ENCODE measurements around the gene EIF4EBP2. TPM values are rescaled to one million over a fixed set of nuclear protein-coding genes. Genes with fewer than 3 reads are reported as not detected.

Gene EIF4EBP2
- total and polyA plus RNA-seq, 2 donors from 2014 or later = 35.8 to 66.6 TPM

- Histone ChIP-seq H3K4me1 (ENCODE audit: control insufficient read depth in 2 of 3, insufficient read depth in 2 of 3, low read depth in 1 of 3, low read length in 3 of 3) (no peaks in the 10 kb centered on the region), H3K9me3 (ENCODE audit: control insufficient read depth in 2 of 3, insufficient read depth in 1 of 3, low read length in 3 of 3) (no peaks in the 10 kb centered on the region), H3K36me3 (ENCODE audit: control insufficient read depth in 2 of 3, insufficient read depth in 3 of 3, low read length in 3 of 3) (peaks cover 12 to 82% (median 42%) of the 10 kb centered on the region in 3 donors), H3K9ac (ENCODE audit: low read length in 3 of 3) (no peak overlapping the region), H3K27ac (ENCODE audit: low read depth in 2 of 2, low read length in 2 of 2) (no peak overlapping the region), H3K27me3 (ENCODE audit: control insufficient read depth, insufficient read depth, low read length) (no peaks in the 10 kb centered on the region), H3K4me3 (ENCODE audit: low read length in 3 of 3) (no peak overlapping the region)
- intact Hi-C loops (cut with DNase I) = no loop called here
- DNase-seq (no peak), FAIRE-seq (no peak)
- no peak for TF ChIP-seq CTCF (IDR thresholded peaks at IDR 0.05; ENCODE audit: borderline replicate concordance, extremely low read depth, insufficient read depth)
Measured at GRCh38 chr10:70424320-70424719, 20.4 kb downstream of the EIF4EBP2 start.

- no peak overlapping the region for H3K4me3 ChIP-seq (ENCODE audit: low read length in 3 of 3)
- no peak overlapping the region for H3K9ac ChIP-seq (ENCODE audit: low read length in 3 of 3)
- H3K4me1 ChIP-seq (ENCODE audit: control insufficient read depth in 2 of 3, insufficient read depth in 2 of 3, low read depth in 1 of 3, low read length in 3 of 3) = peaks cover 0 to 2% (median under 1%) of the 10 kb centered on the region in 3 donors
- H3K27me3 ChIP-seq (ENCODE audit: control insufficient read depth, insufficient read depth, low read length) = no peaks in the 10 kb centered on the region
- FAIRE-seq = no peak
- intact Hi-C loops (cut with DNase I) = no loop called here
- no peak for TF ChIP-seq CTCF (IDR thresholded peaks at IDR 0.05; ENCODE audit: borderline replicate concordance, extremely low read depth, insufficient read depth)
- peaks cover 12 to 78% (median 42%) of the 10 kb centered on the region in 3 donors for H3K36me3 ChIP-seq (ENCODE audit: control insufficient read depth in 2 of 3, insufficient read depth in 3 of 3, low read length in 3 of 3)
- no peak overlapping the region for H3K27ac ChIP-seq (ENCODE audit: low read depth in 2 of 2, low read length in 2 of 2)
- no peaks in the 10 kb centered on the region for H3K9me3 ChIP-seq (ENCODE audit: control insufficient read depth in 2 of 3, insufficient read depth in 1 of 3, low read length in 3 of 3)
- DNase-seq = no peak
Measured at GRCh38 chr10:70425096-70425495, 21.2 kb downstream of the EIF4EBP2 start.

- no peak for FAIRE-seq
- Histone ChIP-seq H3K27me3 (ENCODE audit: control insufficient read depth, insufficient read depth, low read length) (no peaks in the 10 kb centered on the region), H3K4me3 (ENCODE audit: low read length in 3 of 3) (no peak overlapping the region), H3K9ac (ENCODE audit: low read length in 3 of 3) (no peak overlapping the region), H3K9me3 (ENCODE audit: control insufficient read depth in 2 of 3, insufficient read depth in 1 of 3, low read length in 3 of 3) (no peaks in the 10 kb centered on the region), H3K27ac (ENCODE audit: low read depth in 2 of 2, low read length in 2 of 2) (no peak overlapping the region), H3K36me3 (ENCODE audit: control insufficient read depth in 2 of 3, insufficient read depth in 3 of 3, low read length in 3 of 3) (peaks cover 6 to 64% (median 29%) of the 10 kb centered on the region in 3 donors), H3K4me1 (ENCODE audit: control insufficient read depth in 2 of 3, insufficient read depth in 2 of 3, low read depth in 1 of 3, low read length in 3 of 3) (peaks cover 3 to 13% (median 4%) of the 10 kb centered on the region in 3 donors)
- no peak for TF ChIP-seq CTCF (IDR thresholded peaks at IDR 0.05; ENCODE audit: borderline replicate concordance, extremely low read depth, insufficient read depth)
- DNase-seq = no peak
- intact Hi-C loops (cut with DNase I) = no loop called here
Measured at GRCh38 chr10:70426823-70427222, 22.9 kb downstream of the EIF4EBP2 start.
